Skeletal muscle cell (primary cell): ENCODE data around the gene ARHGAP12.

Source experiments
- DNase-seq: peaks from one replicate; pipeline ENCODE4 v3.0.0-alpha.2; 2010; ENCODE audit warnings: low read depth
- H3K4me3 ChIP-seq: 2 replicates; pipeline ENCODE4 v1.5.1; 2011; ENCODE audit warnings: low read depth, mild to moderate bottlenecking, control low read depth, low read length, moderate library complexity

ARHGAP12 gene

DNA sequence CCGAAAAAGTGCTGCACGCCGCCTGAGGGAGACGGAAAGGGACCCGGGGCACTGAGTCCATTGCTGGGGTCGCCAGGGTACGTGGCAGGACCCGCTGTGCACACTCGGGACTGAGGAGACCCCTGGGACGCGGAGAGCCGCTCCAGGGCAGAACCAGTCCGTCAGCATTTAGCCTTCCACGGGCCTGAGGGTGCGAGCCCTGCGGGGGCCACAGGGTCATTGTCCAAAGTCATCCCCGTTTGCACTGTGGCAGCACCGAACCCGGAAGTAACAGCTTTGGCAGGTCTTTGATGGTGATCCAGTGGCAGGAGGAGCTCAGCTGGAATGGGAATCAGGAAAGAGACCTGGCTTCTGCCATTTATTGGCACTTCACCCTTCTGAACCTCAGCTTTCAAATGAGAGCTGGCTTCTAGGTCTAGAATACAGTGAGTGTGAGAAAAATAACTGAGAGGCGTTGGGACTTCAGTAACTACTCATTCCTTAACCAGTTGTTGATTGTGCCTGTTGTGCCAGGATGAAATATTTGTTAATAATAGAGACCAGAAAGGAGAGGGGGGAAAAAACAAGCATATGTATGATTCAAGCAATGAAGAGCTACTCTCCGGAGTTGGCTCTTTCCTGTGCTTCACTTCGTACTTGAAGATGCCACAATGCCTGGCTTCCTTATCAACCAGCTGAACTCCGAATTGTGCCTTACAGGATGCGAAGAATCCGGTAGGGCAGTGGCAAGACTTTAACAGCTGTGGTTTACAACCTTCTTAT, 811 bp upstream of the ARHGAP12 start:
- peak overlapping the region; percentile 80 for H3K4me3 ChIP-seq
- no peak for DNase-seq

DNA sequence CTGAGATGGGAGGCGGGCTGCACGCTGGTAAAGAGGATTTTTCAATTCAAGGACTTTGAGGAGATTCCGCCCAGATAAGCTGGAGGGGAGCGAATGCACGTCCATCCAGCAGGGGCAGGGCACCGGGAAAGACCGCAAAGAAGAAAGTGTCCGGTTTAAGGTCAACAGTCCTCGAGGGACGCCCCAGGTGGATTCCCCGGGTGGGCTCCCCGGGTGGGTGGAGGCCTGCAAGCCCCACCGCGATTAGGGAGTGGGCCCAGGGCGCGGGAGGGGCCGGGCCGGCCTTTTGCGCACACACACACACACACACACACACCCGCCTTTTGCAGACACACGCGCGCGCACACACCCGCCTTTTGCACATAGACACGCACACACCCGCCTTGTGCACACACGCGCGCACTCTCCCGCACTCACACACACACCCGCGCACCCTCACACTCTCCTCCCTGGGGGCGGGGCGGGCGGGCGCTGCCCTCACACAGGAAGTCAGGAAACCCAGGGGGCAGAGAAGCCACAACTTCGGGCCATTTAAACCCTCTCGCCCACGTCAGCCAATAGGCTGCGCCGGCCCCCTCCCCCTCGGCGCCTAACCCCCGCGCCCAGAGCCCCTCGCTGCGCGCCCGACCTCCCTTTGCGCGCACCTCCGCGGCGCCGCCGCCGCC, 615 bp downstream of the ARHGAP12 start:
- H3K4me3 ChIP-seq: peak overlapping the region; percentile 80
- DNase-seq: no peak

GRCh38 chr10:31927565-31927883, 1.1 kb downstream of the ARHGAP12 start:
- H3K4me3 ChIP-seq: peak overlapping the region; percentile 80
- DNase-seq: no peak

DNA sequence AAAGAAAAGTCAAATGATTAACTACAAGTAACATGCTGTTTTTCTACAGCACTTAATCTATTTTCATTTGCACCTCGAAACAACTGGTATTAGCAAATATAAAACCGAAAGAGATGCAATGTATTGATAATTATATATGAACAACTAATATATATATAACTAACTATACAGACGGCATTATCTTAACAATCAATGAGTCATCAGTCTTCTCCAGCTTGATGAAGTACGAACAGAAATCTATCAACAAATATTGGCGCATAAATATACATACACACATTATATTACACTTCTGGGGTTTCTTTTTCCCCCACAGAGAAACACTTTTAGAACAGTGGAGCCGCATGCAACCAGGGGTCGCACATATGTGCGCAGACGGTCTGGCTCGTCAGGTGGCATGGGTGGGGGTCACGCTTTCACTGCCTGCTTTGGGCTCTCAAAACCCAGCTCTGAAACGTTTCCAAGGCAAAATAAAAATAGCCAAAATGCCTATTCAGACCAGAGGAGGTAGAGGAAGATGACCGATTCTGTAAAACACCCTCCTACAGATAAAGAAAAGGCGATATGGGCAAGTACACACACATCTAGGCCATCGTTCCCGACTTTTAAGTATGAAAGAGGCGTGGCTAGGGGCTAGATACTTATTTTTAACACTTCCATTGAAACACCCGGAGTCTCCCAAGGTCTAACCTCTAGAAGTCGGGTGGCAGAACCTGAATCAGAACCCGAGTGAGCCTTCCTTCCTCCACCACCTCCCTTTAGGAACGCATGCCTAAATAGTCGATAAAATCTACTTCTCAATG, 1.7 kb downstream of the ARHGAP12 start:
- DNase-seq: no peak
- H3K4me3 ChIP-seq: peak overlapping the region; percentile 80

GRCh38 chr10:31926160-31926559, 2.5 kb downstream of the ARHGAP12 start:
- no peak for DNase-seq
- no peak overlapping the region for H3K4me3 ChIP-seq

DNA sequence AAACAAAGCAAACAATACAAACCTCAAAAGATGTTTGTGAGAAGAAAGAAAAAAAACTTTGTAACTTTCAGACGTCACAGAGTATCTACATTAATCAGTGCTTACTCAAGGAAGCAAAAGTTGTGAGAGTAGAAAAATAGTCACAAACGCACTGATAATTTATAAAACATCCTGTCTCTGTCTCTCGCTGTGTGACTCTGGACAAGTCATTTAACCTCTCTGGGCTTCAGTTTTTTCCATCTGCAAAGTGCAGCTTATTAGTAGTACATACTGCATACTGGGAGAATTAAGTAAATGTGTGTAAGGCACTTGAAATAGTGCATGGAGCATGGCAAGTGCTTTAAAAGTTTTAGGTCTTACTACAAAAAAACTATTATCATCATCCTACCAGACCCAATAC, 3.8 kb downstream of the ARHGAP12 start:
- no peak for DNase-seq

GRCh38 chr10:31923389-31923788, 5.2 kb downstream of the ARHGAP12 start:
- no peak for DNase-seq
- H3K4me3 ChIP-seq: no peak overlapping the region

More for the DNA sequence above, 3.8 kb downstream of the ARHGAP12 start:
- H3K4me3 ChIP-seq: no peak overlapping the region

DNA sequence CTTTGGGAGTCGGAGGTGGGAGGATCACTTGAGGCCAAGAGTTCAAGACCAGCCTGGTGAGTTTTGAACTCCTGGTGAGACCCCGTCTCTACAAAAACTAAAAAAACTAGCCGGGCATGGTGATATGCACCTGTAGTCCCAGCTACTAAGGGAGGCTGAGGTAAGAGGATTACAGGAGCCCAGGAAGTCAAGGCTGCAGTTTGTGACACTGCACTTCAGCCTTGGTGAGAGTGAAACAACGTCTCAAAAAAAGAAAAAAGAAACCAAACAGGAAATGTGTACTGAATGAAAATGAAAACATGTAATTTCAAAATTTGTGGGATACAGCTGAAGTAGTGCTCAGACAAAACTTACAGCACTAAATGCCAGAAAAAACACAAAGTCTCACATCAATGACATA, 7.6 kb downstream of the ARHGAP12 start:
- no peak overlapping the region for H3K4me3 ChIP-seq
- DNase-seq: no peak

- no peak for DNase-seq
- H3K4me3 ChIP-seq: no peak overlapping the region
Observed at GRCh38 chr10:31920538-31920937, 8.1 kb downstream of the ARHGAP12 start.

- no peak overlapping the region for H3K4me3 ChIP-seq
- no peak for DNase-seq
Observed at GRCh38 chr10:31918671-31919409, 9.8 kb downstream of the ARHGAP12 start.

DNA sequence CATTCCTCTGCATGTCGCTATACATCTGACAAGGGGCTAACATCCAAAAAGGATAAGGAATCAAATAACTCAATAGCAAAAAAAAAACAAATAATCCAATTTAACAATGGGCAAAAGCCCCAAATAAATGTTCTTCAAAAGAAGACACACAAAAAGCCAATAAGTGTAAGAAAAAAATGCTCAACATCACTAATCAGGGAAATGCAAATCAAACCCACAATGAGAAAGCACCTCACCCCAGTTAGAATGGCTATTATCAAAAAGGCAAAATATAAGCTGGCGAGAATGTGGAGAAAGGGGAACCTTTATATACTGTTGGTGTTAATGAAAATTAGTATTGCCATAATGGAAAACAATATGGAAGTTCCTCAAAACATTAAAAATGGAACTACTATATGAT, 14.3 kb downstream of the ARHGAP12 start:
- H3K4me3 ChIP-seq: no peak overlapping the region
- no peak for DNase-seq

- no peak for DNase-seq
- no peak overlapping the region for H3K4me3 ChIP-seq
Observed at GRCh38 chr10:31912898-31913850, 15.5 kb downstream of the ARHGAP12 start.

GRCh38 chr10:31912289-31912688, 16.3 kb downstream of the ARHGAP12 start:
- H3K4me3 ChIP-seq: no peak overlapping the region
- no peak for DNase-seq

DNA sequence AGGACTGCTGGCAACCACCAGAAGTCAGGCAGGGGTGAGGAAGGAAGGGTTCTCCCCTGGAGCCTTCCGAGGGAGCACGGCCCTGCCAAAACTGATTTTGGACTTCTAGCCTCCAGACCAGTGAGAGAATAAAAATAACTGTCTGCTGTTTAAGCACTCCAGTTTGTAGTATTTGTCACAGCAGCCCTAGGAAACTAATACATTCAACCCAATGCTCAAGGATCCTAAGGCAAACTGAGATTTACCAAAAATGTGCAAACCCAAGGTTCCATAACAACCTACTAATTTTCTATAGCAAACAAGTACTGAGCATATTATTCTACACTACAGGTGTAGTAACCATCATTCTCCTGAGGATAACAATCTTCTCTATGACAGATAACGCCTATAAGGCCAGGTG, 18.6 kb downstream of the ARHGAP12 start:
- DNase-seq: no peak
- H3K4me3 ChIP-seq: no peak overlapping the region

DNA sequence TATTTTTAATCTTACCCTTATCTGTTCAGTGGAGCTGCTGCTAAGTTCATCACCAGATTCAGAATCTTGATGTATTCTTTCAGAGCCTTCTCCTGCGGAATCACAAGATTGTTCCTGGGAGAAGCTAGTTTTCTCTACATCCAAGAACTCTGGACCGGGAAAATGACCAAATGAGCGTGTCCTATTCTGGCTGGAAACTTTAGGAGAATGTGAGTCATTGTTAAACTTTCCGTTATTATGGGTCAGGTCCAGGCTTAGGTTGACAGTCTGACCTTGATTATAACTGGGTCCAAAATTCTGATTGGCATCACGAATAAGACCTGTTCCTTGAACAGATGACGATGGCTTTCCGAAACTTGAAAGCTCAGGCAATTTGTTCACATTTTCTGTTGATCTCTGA, 20.5 kb downstream of the ARHGAP12 start:
- DNase-seq: no peak
- no peak overlapping the region for H3K4me3 ChIP-seq

- H3K4me3 ChIP-seq: no peak overlapping the region
- DNase-seq: no peak
Observed at GRCh38 chr10:31906039-31906438, 22.6 kb downstream of the ARHGAP12 start.

DNA sequence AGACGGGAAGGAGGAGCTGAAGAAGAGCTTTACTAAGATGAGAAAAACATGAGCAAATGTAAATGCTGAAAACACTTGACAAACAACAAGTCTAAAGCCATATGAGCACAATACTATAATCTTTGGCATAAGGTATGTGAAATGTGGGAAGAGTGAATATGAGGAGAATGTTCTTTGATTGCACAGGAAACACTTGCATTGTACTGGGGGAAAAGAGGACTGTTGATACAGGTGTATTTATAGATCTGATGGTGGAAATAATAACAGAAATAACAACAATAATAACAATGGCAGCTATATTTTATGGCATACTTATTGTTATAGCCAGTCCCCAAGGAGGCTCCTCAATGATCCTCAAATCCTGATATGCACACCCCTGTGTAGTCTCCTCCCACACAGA, 23.0 kb downstream of the ARHGAP12 start:
- H3K4me3 ChIP-seq: no peak overlapping the region
- no peak for DNase-seq

GRCh38 chr10:31902625-31903024, 26.0 kb downstream of the ARHGAP12 start:
- DNase-seq: no peak
- H3K4me3 ChIP-seq: no peak overlapping the region

DNA sequence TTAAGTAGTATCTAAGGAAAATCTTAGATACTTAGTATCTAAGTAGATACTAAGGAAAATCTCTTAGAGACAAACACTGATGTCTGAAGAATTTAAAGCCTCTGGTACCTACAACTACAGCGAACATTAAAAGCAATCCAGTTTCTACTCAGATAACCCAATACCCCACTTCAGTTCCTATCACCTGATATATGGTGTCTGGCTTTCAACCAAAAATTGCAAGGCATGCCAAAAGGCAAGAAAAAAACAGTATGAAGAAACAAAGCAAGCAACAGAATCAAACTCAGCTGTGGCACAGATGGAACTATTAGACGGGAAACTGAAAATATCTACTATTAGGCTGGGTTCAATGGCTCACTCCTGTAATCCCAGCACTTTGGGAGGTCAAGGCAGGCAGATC, 31.1 kb downstream of the ARHGAP12 start:
- DNase-seq: no peak
- H3K4me3 ChIP-seq: no peak overlapping the region
